CD4-positive, alpha-beta T cell treated with Interleukin-4 for 1 hour (primary cell): ENCODE measurements around the gene STRN.
A peak's percentile ranks its signal among the peaks of the same experiment; 100 is the strongest.
"Not testable (repeated sequence)": the region's sequence is repeated elsewhere in the genome, so short reads cannot be mapped to it uniquely, and the experiment has no call there.

ENCODE experiments used
- DNase-seq, 2 donors: peaks; one replicate each; pipeline ENCODE4 v3.0.0-alpha.2; 2020 to 2022

The STRN gene

DNA sequence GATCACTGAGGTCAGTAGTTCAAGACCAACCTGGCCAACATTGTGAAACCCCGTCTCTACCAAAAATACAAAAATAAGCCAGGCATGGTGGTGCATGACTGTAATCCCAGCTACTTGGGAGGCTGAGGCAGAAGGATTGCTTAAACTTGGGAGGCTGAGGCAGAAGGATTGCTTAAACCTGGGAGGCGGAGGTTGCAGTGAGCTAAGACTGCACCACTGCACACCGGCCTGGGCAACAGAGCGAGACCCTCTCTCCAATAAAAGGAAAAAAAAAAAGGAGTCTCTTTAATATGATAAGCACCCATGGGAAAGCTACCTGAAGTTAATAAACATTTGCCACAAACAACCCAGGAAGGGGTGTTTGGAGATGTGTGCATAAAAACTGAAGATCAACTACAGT lies 2.6 kb downstream of the STRN start:
- no peak for DNase-seq

- DNase-seq: no peak
These were observed 3.2 kb downstream of the STRN start for GRCh38 chr2:36963106-36963505.

DNA sequence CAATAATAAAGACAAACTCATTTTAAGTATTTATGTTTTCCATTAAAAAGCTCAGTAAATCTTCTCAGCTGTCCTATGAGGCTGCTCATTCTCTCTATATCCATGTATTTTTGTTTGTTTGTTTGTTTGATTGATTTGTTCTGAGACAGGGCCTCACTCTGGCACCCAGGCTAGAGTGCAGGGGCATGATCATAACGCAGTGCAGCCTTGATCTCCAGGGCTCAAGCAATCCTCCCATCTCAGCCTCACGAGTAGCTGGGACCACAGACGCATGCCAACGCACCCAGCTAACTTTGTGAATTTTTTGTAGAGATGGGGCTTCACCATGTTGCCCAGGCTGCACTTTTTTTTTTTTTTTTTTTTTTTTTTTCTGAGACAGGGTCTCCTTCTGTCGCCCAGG lies 5.6 kb downstream of the STRN start:
- no peak for DNase-seq

DNA sequence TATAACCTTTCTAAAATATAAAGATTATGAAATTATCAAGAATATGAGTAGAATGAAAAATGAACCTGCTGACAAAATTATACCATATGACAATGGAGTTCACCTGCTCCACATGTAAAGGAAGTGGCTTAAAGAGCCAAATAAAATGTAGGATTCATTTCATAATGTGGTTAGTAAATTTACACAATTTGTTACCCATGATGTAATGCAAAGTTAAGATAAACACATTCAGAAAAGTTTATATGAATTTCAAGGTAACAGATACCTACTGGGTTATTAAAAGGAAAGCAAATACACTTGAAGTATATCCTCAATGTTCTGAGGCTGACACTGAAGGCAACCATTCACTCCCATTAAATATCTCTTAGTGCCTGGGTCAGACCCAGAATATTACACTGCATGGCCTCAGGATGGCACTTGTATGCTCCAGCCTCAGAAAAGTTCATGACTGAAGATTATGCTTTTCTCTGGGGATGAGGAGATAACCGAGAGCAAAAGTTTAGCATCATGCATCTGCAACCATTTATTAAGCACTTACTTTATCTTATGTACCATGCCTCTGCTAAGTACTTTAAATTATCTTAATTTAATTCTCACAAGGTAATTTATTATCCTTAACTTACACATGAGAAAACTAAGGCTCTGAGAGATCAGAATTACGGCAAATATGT lies 6.2 kb downstream of the STRN start:
- no peak for DNase-seq

GRCh38 chr2:36954977-36955607 lies 11.2 kb downstream of the STRN start:
- no peak for DNase-seq

GRCh38 chr2:36952748-36953197 lies 13.6 kb downstream of the STRN start:
- no peak for DNase-seq

DNA sequence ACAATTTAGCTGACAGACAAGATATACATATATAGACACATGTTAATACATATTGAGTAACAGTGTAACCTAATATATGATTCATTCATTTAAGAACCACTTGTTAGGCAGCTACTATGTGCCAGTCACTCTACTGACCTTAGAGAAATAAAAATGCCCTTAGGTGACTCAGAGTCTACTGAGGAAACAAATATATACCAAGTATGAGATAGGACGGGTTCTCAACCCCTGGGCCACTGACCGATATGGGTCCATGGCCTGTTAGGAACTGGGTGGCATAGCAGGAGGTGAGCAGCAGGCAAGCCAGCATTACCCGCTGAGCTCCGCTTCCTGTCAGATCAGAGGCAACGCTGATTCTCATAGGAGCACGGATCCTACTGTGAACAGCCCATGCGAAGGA lies 14.8 kb downstream of the STRN start:
- no peak for DNase-seq

DNA sequence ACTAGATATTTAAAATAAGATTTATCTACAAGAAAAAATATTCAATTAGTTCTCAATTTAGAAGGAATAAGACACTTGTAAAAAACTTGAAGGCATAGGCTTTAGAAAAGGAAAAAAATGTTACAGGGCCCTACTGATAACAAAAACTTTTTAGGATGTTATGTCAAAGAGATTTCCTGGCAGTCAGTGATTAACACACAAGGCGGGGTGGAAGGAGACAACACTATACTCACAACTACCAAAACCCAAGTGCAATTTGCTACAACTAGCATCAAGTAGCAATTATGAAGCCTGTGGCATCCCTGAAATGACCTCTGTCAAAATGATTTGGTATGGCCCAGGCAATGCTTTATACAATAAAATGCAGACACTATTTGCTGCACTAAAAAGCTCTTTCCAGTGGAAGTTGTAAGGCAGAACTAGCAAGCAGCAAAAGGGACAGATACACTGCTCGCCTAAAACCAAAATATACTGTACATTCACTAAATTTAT lies 15.3 kb downstream of the STRN start:
- no peak for DNase-seq

GRCh38 chr2:36949845-36950244 lies 16.5 kb downstream of the STRN start:
- no peak for DNase-seq

DNA sequence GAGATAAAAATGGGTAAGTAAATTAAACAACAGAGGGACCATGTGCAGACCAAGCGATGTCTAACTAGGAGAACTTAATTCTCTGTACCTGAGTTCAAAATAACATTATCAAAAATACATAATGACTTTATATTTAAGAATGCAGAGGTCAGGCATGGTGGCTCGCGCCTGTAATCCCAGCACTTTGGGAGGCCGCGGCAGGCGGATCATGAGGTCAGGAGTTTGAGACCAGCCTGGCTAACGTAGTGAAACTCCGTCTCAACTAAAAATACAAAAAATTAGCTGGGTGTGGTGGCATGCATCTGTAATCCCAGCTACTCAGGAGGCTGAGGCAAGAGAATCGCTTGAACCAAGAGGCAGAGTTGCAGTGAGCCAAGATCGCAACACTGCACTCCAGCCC lies 21.1 kb downstream of the STRN start:
- not testable (repeated sequence) for DNase-seq

GRCh38 chr2:36941867-36942266 lies 24.5 kb downstream of the STRN start:
- no peak for DNase-seq

DNA sequence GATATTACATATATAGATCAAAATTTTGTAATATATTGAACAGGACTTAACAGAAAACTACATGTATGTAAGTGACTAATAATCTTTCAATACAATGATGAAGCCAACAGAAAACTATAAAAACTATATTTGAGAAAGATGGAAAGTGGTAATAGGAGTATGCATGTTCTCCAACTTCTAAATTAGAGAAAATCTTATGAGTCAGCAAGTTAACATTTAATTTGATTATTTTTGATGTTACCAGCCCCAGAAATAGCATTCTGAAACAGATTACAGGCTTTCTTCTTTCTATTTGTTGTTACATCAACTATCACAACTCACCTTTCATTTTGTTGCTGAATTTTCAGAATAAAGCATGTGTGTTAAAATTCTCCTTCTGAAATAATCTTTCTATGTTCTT lies 29.8 kb downstream of the STRN start:
- not testable (repeated sequence) for DNase-seq

- not testable (repeated sequence) for DNase-seq
These were observed 34.6 kb downstream of the STRN start for GRCh38 chr2:36931688-36932087.

- DNase-seq: not testable (repeated sequence)
These were observed 35.4 kb downstream of the STRN start for GRCh38 chr2:36930787-36931410.

DNA sequence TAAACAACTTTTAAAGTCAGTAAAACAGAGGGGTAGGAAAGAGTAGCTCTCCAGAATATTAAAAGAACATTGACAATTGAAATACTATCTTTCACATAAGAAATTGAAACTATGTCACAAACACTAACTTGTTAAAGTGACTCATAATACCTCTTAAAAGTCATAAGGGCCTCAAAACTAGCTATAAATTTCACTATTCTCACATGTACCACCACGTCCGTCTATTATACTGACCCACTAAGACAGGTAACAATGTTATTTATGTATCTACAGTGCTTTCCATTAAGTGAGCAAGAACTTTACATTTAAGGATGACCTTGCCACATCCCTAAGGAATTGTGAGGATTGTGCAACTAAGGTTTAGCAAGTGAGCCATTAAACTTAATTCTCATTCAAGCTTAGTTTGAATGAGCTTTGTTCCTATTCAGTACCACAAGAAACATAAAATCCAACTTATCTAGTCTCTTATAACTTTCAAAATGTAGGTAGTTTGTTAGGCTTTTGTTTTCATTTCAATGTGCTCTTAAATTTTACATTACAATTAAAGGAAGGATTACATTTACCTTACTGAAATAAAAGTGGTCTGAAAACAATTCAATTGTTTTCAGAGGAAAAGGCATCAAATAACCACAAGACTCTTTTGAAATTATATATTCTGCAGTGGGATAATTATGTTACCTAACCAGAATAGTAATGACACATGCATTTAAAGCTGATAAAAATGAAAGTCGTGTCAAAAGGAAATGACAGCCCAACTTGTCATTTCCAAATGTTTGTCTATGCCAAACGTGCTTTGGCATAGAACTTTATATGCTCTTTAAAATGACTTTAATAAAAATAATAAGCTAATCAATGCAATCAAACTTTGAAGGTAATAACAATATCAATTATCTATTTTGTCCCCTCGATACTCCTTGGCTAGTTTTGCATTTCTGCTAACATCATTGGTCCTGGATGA lies 39.9 kb downstream of the STRN start:
- DNase-seq: peak in 1 of 2 donors; percentile 8

DNA sequence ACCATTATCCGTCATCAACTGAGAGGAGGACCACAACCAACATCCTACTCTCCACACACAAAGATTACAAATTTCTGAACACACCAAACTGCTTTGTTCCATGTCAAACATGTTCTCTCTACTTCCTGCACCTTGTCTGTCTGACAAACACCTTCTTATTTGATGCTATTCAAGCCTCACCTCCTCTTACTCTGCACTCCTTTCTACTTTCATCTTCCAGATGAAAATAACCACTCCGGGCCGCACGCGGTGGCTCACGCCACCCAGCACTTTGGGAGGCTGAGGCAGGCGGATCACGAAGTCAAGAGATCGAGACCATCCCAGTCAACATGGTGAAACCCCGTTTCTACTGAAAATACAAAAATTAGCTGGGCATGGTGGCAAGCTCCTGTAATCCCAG lies 43.7 kb downstream of the STRN start:
- not testable (repeated sequence) for DNase-seq

- no peak for DNase-seq
These were observed 44.4 kb downstream of the STRN start for GRCh38 chr2:36921984-36922383.

DNA sequence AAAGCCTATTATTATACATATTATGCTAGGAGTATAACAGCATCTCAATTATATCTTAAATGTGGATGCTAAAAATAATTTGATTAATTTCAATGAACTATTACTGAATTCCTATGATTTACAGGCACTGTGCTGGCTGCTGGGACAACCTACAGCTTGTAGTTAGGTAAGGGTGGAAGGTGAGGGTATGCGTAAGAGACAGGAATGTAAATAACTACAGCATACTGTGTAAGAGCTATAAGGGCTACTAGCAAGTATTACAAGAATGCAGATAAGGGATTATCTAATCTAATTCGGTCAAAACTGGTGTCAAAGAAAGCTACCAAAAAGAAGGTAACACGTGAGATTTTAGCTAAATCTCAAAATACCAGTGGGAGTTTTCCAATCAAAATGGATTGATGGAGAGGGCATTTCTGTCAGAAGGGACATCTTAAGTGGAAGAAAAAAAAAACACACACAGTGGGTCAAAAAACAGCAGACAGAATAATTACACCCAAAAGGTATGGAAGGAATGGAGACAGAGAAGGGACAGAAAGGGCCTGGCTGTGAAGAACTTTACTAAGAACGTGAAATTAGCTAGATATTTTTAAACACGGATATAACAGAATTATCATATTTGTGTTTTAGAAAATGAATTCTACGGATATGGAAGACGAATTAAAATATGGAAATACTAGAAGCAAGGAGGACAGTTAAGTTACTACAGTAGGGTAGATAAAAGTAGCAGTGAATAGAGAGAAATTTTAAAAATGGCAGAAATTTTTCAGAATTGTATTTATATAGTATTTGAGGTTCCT lies 47.1 kb downstream of the STRN start:
- no peak for DNase-seq

DNA sequence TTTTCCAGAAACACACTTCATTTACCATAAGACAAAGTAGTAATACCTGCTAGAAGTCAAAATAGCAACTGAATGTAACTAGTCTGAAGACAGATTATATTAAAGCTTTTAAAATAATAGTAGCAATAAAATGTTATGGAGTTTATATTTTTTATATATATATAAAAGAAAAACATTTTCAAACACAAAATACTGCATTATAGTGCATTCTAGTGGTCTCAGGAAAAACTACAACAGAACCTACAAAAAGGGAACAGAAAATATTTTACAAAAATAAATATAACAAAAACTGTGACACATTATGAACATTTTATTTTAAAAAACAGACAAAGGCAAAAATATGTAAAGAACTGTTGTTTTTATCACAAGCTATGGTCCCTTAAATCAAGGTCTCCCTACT lies 48.0 kb downstream of the STRN start:
- DNase-seq: no peak

GRCh38 chr2:36915627-36916026 lies 50.7 kb downstream of the STRN start:
- DNase-seq: no peak

- no peak for DNase-seq
These were observed 53.6 kb downstream of the STRN start for GRCh38 chr2:36912695-36913094.

- no peak for DNase-seq
These were observed 55.3 kb downstream of the STRN start for GRCh38 chr2:36911012-36911411.
